NCI-H2107 treated with DMSO at 0.1 percent for 48 hours (cell line): ENCODE measurements around the gene PKN2.

Source experiments
- DNase-seq: peaks from one replicate; lab custom pipeline; 2025; ENCODE audit not compliant: unreplicated experiment; lab: John Stamatoyannopoulos, UW

Gene PKN2

GRCh38 chr1:88683541-88684481, at the start of gene PKN2:
Gene PKN2 (plus strand): TSS chr1:88684273. CDS start chr1:88684581, 308 bp downstream.
- peak; percentile 98 for DNase-seq

- no peak for DNase-seq
Observed at GRCh38 chr1:88634538-88634937, 49.5 kb upstream of the PKN2 start.

- DNase-seq: no peak
Observed at GRCh38 chr1:88640060-88640459, 44.0 kb upstream of the PKN2 start.

GRCh38 chr1:88645886-88646285, 38.2 kb upstream of the PKN2 start:
- DNase-seq: no peak

GRCh38 chr1:88646476-88647248, 37.4 kb upstream of the PKN2 start:
- no peak for DNase-seq

- DNase-seq: no peak
Observed at GRCh38 chr1:88647249-88647645, 36.8 kb upstream of the PKN2 start.

GRCh38 chr1:88647749-88648415, 36.2 kb upstream of the PKN2 start:
- no peak for DNase-seq

GRCh38 chr1:88648706-88649105, 35.4 kb upstream of the PKN2 start:
- DNase-seq: no peak

GRCh38 chr1:88649932-88650331, 34.1 kb upstream of the PKN2 start:
- DNase-seq: no peak

GRCh38 chr1:88650676-88651418, 33.2 kb upstream of the PKN2 start:
- DNase-seq: no peak

GRCh38 chr1:88655140-88655539, 28.9 kb upstream of the PKN2 start:
- DNase-seq: no peak

- peak; percentile 38 for DNase-seq
Observed at GRCh38 chr1:88655685-88656299, 28.3 kb upstream of the PKN2 start.

GRCh38 chr1:88658419-88658818, 25.7 kb upstream of the PKN2 start:
- DNase-seq: no peak

GRCh38 chr1:88659552-88659951, 24.5 kb upstream of the PKN2 start:
- no peak for DNase-seq

- DNase-seq: no peak
Observed at GRCh38 chr1:88661188-88661587, 22.9 kb upstream of the PKN2 start.

GRCh38 chr1:88661951-88662699, 21.9 kb upstream of the PKN2 start:
- DNase-seq: no peak

GRCh38 chr1:88662723-88663122, 21.4 kb upstream of the PKN2 start:
- no peak for DNase-seq

GRCh38 chr1:88668405-88668804, 15.7 kb upstream of the PKN2 start:
- no peak for DNase-seq

GRCh38 chr1:88670462-88670861, 13.6 kb upstream of the PKN2 start:
- no peak for DNase-seq

GRCh38 chr1:88673446-88673845, 10.6 kb upstream of the PKN2 start:
- DNase-seq: no peak
